Endothelial cell of umbilical vein (primary cell): ENCODE measurements around the gene LRRC74B.

ENCODE experiments used
- CTCF ChIP-seq, 2 donors: IDR thresholded peaks; 1 replicate in 1 of 2; 2 replicates in 1 of 2; pipeline ENCODE4 v1.5.1; 2011; ENCODE audit warnings: low read length in 2 of 2, mild to moderate bottlenecking in 2 of 2, moderate library complexity in 2 of 2, control low read depth in 1 of 2, inconsistent platforms in 1 of 2, low read depth in 1 of 2; ENCODE audit not compliant: insufficient read depth in 1 of 2; ENCODE audit errors: extremely low read depth in 1 of 2
- EZH2 ChIP-seq: IDR thresholded peaks from 2 replicates; pipeline ENCODE4 v1.6.1; 2012; ENCODE audit warnings: borderline replicate concordance, low read depth, mild to moderate bottlenecking, moderate library complexity, low read length, inconsistent platforms; ENCODE audit not compliant: severe bottlenecking
- FOS ChIP-seq: IDR thresholded peaks from 2 replicates; pipeline ENCODE4 v1.6.1; 2011; ENCODE audit warnings: mild to moderate bottlenecking, low read length, moderate library complexity, borderline replicate concordance; ENCODE audit not compliant: insufficient read depth
- GATA2 ChIP-seq: IDR thresholded peaks from 2 replicates; pipeline ENCODE4 v1.7.0; 2011; ENCODE audit warnings: low read depth, mild to moderate bottlenecking, moderate library complexity, mixed read lengths, low read length; ENCODE audit not compliant: insufficient read length, insufficient read depth
- JUN ChIP-seq: IDR thresholded peaks from 2 replicates; pipeline ENCODE4 v1.6.1; 2011; ENCODE audit warnings: borderline replicate concordance, low read depth; ENCODE audit not compliant: insufficient read length, insufficient read depth
- MAX ChIP-seq: IDR thresholded peaks from 2 replicates; pipeline ENCODE4 v1.6.1; 2011; ENCODE audit not compliant: insufficient read depth, insufficient read length
- MYC ChIP-seq: IDR thresholded peaks from one replicate; pipeline ENCODE4 v1.6.1; 2011; ENCODE audit warnings: mild to moderate bottlenecking, low read depth, low read length
- POLR2A ChIP-seq: IDR thresholded peaks from 2 replicates; pipeline ENCODE4 v1.6.1; 2012; ENCODE audit warnings: low read depth, mild to moderate bottlenecking, control low read depth, low read length
- POLR2AphosphoS5 ChIP-seq: IDR thresholded peaks from 2 replicates; pipeline ENCODE4 v1.6.1; 2012; ENCODE audit warnings: low read depth, mild to moderate bottlenecking, control low read depth, low read length, moderate library complexity; ENCODE audit not compliant: insufficient read depth

- no peak for TF ChIP-seq EZH2
- TF ChIP-seq POLR2A, result no peak
- no peak for TF ChIP-seq CTCF (IDR thresholded peaks at IDR 0.05; ENCODE audit: extremely low read depth in 1 of 2, insufficient read depth in 1 of 2, low read depth in 1 of 2, low read length in 2 of 2)
- TF ChIP-seq POLR2AphosphoS5, result no peak
- TF ChIP-seq MAX, result no peak
- TF ChIP-seq FOS, result no peak
- no peak for TF ChIP-seq MYC
- no peak for TF ChIP-seq JUN
- no peak for TF ChIP-seq GATA2
Measured at GRCh38 chr22:21067075-21067900, 21.5 kb downstream of the LRRC74B start.
